Fibroblast of skin of back (primary cell): ENCODE measurements around the gene PRRX2.
A peak's percentile ranks its signal among the peaks of the same experiment; 100 is the strongest.

Source experiments
- DNase-seq: peaks from one replicate; pipeline ENCODE4 v3.0.0-alpha.2; 2013

Gene PRRX2

GRCh38 chr9:129637102-129637501, 28.3 kb upstream of the PRRX2 start:
- no peak for DNase-seq

- DNase-seq: no peak
Measured at GRCh38 chr9:129637673-129638439, 27.6 kb upstream of the PRRX2 start.

GRCh38 chr9:129639034-129639630, 26.3 kb upstream of the PRRX2 start:
- no peak for DNase-seq

GRCh38 chr9:129639756-129640085, 25.7 kb upstream of the PRRX2 start:
- no peak for DNase-seq

GRCh38 chr9:129640086-129640870, 25.2 kb upstream of the PRRX2 start:
- no peak for DNase-seq

- DNase-seq: no peak
Measured at GRCh38 chr9:129640871-129641749, 24.3 kb upstream of the PRRX2 start.

- DNase-seq: peak; percentile 95
Measured at GRCh38 chr9:129641750-129642585, 23.5 kb upstream of the PRRX2 start, which contains the start of gene ASB6. Gene ASB6, minus strand, starts transcription at chr9:129642151. Its CDS starts 152 bp downstream, at chr9:129641999.

- DNase-seq: no peak
Measured at GRCh38 chr9:129643706-129644105, 21.7 kb upstream of the PRRX2 start.

GRCh38 chr9:129644365-129644764, 21.1 kb upstream of the PRRX2 start:
- DNase-seq: no peak

- DNase-seq: no peak
Measured at GRCh38 chr9:129644902-129645301, 20.5 kb upstream of the PRRX2 start.

- DNase-seq: no peak
Measured at GRCh38 chr9:129646252-129646651, 19.2 kb upstream of the PRRX2 start.

- DNase-seq: no peak
Measured at GRCh38 chr9:129646654-129647053, 18.8 kb upstream of the PRRX2 start.

- no peak for DNase-seq
Measured at GRCh38 chr9:129647635-129648034, 17.8 kb upstream of the PRRX2 start.

- DNase-seq: peak; percentile 85
Measured at GRCh38 chr9:129648092-129648763, 17.2 kb upstream of the PRRX2 start.

GRCh38 chr9:129648764-129649115, 16.7 kb upstream of the PRRX2 start:
- DNase-seq: no peak

GRCh38 chr9:129649726-129650679, 15.4 kb upstream of the PRRX2 start:
- peak; percentile 69 for DNase-seq

- peak; percentile 58 for DNase-seq
Measured at GRCh38 chr9:129650680-129651235, 14.7 kb upstream of the PRRX2 start.

GRCh38 chr9:129653823-129654553, 11.5 kb upstream of the PRRX2 start:
- DNase-seq: no peak

- no peak for DNase-seq
Measured at GRCh38 chr9:129654554-129655040, 10.8 kb upstream of the PRRX2 start.
